Measurements from ENCODE around the gene KCNQ1OT1.

KCNQ1OT1 gene

DNA sequence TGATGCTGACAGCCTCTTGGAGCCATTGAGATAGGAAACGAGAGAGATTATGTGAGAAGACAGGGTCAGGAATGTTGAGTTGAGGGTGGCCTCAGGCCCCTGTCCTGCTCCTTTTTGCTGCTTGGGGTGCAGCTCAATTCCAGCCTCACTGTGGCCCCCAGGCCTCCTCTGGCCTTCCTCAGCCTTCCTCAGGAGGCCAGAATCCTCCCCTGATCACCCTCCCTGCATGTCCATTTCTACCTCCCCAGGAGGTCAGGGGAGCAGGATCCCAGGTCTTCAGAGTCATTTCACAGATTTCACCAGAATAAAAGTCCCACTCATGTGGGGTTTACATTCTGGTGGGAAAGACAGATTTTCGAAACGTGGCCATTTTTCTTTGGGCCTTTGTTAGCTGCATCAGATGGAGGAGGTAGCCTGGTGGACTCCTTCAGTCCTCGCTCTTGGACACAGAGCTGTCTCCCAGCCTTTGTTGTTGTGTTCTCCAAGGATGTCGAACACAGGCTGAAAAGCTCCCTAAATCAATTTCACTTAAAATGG is 2.2 kb upstream of the KCNQ1OT1 start:
- DNase-seq (ENCODE audit: low spot score), result no peak

DNA sequence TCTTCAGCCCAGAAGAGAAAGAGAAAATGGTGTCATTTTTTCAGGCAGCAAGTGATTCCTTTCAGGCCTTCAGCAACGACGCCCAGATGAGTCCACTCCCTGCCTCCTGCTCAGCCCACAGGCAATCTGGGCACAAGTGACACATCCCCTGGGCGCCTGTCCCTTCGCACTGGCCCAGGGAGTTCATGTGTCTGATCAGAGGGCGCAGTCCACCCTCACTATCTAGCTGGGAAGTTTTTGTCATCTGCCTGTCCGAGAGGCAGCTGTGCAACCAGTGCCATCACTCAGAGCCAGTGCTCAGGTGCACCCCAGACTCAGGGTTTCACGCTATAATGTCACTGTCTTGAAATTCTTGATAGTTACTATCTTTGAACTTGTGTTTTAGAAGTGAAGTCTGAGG is 1.4 kb upstream of the KCNQ1OT1 start:
- DNase-seq (ENCODE audit: low spot score), result peak; percentile 30

DNA sequence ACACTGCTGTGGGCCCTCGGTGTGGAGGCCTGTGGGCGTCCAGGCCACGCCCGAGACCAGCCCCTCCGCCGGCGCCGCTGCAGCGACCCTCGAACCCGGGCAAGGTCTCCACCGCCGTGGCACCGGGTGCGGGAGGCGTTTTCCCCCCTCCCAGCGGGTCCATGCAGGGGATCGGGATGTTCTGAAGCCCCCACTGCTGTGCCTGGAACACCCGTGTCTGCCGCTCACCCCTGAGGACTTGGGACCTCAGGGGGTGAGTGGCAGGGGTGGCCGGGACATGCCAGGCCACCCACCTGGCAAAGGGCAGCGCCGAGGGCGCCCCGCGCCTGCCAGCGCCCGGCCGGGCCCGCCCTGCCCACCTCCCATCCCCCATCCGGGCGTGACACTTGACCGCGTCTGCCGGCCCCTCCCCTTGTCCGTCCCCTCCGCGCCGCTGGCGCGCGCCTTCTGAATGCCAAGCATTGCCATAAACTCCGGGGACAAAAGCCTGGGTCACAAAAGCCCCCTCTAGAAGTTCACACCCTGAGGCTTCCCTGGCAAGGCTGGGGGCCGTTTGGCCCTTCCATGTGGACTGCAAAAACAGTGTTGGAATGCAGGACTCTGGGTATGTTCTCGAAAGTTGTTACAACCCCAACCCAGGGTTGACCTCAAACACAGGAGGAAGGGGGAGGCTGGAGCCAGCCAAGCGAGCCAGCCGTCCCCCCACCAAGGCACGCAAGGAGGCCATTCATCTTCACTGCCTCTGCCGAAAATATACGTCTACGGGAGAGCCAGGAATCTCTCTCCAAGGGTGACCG is 819 bp upstream of the KCNQ1OT1 start:
- DNase-seq (ENCODE audit: low spot score), result peak; percentile 82

DNA sequence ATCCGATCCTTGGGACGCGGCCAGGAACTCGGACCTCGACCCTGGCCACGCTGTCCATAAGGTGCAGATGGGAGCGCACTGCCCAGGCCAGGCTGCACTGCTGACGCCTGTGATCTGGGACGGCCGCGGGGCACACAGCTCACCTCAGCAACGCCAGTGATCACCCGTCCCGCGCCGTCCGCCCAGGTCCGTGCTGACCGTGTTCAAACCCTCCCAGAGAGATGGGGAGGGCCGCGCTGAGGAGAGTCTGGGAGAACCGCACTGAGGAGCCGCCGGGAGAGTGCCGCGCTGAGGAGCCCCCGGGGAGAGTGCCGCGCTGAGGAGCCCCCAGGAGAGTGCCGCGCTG is 636 bp downstream of the KCNQ1OT1 start:
- no peak for DNase-seq (ENCODE audit: low spot score)

DNA sequence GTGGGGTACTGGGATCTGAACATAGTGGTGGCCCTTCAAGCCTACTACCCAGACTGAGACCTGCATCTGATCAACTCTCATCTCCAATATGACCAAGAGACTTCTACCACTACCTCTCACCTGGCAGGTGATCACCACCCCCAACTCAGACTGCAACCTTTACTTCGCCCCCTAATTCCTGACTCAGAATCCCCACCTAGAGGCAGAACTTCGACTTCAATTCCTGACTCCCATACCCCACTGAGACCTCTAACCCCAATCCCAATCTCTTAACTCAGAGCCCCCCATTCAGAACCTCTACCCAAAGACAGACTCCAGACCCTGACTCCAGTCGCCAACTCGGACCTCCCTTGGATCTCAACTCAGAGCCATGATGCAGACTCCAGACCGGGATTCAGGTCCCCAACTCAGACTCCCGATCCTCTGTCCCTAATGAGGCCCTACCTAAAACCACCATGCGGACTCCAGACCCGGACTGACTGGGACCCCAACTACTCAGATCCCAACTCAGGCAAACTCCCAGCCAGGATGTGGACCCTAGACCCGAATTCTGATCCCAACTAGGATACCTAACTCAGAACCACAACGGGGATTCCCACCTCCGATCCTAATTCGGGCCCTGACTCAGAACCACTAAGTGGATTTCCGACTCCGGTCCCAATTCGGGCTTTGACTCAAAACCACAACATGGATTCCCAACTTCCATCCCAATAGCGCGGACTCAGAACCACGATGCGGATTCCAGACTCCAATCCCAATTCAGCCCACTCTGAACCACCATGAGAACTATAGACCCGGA is 1.2 kb downstream of the KCNQ1OT1 start:
- DNase-seq (ENCODE audit: low spot score), result no peak

DNA sequence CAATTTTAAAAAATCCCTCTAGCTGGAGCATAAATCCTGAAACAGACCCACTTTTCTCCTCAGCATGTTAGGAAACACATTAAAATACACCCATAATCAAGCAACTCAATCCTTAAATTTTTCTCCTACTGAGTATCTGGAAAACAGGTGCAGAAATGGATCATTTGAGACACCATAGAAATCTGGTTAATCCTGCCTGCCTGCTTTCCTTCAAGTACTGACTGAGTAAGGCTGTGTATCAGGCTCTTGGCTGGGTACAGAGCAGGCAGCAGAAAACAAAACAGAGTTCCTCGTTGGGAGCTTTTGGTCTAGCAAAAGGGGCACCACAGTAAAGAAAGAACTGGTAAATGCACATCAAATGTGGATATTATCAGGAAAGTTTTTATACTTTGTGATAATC is 1.9 kb downstream of the KCNQ1OT1 start:
- no peak for DNase-seq (ENCODE audit: low spot score)

DNA sequence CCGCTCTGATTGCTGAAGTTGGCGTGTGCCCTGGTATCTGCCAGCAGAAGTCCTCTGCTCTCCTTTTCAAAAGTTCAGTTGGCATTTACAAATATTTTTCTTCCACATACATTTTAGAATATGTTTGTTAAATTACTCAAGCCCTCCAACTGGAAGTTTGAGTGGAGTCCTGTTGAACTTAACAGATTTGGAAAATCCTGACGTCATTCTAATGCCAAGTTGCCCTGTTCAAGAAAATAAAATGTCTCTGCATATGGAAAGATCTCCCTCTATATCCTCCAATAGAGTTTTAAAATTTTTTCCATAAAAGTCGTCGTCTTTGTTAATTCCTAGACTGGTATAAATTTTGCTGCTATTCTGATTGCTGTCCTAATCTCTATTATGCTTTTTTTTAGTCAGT is 3.3 kb downstream of the KCNQ1OT1 start:
- no peak for DNase-seq (ENCODE audit: low spot score)

DNA sequence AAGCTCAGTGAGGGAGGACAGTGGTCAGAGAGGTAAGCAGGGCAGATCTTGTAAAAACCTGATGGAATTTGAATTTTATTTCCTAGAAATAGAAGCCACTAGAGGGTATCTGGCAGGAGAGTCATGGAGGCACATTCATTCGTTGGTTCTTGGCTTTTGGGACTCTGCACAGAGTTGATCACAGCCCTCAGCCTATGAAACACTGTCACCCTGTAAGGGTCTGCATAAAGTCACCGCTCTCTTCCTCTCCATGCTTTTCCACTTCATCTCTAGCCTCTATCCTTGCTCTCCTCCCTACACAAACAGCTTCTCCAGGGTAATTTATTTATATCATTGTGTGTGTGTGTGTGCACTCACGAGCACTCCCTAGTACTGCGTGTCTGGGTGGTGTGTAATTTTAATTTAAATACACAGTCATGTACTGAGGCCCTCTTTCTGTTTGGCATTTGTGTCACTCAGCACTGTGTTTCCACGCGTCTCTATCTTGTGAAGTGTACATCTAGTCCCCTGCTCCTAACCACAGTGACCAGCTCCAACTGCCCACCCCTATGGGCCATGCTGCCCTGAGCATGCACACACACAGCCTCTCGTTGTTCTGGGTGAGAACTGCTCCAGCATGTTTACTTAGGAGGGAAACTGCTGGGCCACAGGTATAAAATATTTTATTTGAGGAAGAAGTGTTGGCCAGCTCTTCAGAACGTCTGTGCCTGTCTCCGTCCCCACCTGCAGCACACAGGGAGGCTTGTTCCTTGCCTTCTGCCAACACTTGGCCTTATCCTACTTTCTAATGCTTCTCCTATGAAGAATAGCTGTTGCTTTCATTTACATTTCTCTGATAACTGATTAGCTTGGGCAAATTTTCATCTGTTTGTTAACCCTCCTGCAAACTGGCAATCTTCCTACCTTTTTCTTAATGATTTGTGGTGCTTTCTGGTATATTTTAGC is 4.5 kb downstream of the KCNQ1OT1 start:
- DNase-seq (ENCODE audit: low spot score), result no peak

DNA sequence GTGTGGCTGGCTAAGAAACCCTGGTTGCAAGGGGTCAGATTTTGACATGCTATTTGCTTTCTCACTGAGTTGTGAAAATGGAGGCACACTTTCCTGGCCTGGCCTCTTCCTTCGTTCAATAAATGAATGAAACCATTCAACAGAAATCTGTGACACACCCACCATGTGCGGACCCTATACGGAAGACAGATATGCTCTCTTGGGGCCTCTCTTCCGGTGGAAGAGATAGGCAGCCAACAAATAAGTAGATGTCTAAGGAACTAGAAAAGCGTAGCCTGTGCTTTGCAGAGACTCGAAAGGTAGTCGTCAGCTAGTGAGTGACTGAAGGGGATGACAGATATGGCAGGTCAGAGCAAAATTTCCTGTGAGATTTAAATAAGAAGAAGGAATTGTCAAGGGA is 5.3 kb downstream of the KCNQ1OT1 start:
- no peak for DNase-seq (ENCODE audit: low spot score)

DNA sequence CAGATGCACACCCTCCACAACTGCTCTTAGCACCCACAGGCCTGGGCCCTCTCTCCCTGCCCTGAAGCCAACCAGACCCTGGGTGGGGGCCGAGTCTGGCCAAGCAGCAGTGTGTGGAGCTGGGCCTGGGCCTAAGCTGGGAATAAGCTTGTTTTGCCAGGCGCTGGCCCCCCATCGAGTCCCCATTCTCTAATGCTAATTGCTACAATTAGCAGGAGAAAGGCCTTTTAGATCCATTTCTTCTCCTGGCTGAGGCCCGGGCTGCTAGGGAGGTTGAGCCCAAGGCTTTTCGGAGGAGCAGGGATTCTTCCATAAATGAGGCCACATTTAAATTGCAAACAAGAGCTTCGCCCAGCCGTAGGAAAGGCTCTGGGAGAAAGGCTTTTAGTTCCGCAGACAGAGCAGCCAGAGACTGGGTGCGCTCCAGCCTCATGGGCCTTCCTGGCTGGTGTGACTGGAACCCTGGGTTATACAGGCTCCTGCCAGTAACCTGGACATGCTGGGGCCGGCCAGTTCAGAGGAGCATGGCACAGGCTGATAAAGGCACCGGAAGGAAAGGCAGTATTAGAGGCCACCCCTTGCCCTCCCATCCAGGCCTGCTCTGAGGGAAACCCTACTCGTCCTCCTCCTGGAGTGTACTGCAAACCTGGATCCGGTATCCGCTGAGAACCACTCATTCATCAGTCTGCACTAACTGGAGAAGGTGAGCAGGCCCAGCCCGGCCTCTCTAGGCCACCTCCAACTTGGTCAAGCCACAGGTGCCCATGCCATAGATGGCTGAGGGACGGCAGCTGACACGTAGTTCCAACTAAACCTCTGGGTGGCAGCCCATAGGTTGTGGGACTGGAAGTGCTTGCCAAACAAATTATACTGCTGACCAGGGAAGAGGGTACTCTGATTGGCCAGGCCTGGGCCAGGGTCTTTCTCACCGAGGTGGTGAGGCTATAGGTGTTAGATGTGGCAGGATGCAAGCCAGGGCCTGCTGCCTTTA is 6.2 kb downstream of the KCNQ1OT1 start:
- DNase-seq (ENCODE audit: low spot score), result no peak

DNA sequence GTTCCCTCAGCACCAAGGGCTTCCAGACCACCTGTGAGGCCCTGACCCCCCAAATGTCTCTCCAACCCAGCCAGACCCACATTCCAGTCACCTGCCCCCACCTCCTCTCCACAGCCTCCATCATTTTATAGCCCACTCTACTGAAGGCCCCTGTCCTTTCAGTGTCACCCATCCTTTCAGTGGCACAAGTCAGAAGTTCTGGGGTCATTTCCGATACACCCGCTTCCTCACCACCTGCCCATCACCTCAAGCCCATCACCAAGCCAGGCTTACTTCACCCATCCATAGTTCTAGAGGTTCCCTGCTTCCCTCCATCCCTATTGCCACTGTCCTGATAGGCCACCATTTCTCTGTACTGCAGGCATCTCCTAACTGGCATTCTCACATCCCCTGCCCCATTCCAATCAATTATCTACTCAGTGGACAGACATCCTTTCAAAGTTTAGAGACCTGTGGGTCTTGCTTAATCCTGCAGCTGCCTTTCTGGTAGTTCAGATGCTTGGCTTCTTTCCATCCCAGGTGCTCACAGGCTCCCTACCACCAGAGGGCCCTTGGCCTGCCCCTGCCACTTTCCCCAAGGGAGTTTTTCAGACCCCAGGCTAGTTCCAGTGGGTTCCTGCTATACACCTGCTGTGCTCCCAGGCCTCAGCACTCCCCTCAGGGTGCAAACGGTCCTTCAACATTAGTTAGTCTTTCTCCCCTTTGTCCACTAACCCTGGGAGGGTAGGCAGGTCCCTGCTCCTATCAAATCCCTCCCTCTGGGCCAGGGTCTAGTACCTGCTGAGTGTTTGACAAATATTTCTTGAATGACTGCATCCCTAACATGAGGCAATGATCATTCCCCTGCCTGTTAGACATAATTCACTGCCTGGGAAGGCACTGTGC is 7.6 kb downstream of the KCNQ1OT1 start:
- peak; percentile 45 for DNase-seq (ENCODE audit: low spot score)

DNA sequence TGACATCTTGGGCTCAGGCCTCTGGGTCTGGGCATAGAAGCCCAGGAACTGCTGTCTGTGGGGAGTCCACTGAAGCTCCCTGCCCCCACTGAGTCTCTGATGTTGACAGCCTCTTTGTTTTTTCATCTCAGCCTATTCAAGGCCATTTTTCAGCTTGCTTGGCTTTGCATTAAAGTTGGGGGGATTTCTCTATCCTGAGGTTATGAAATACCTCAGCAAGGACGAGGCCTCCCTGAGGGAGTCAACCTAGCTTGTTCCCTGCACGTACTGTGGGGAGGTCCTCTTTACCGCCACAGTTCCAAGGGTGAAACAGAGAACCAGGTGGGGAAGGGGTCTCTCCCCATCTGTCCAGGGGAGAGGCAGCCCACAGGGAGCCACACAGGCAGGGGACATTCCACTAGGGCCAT is 8.4 kb downstream of the KCNQ1OT1 start:
- DNase-seq (ENCODE audit: low spot score), result no peak

DNA sequence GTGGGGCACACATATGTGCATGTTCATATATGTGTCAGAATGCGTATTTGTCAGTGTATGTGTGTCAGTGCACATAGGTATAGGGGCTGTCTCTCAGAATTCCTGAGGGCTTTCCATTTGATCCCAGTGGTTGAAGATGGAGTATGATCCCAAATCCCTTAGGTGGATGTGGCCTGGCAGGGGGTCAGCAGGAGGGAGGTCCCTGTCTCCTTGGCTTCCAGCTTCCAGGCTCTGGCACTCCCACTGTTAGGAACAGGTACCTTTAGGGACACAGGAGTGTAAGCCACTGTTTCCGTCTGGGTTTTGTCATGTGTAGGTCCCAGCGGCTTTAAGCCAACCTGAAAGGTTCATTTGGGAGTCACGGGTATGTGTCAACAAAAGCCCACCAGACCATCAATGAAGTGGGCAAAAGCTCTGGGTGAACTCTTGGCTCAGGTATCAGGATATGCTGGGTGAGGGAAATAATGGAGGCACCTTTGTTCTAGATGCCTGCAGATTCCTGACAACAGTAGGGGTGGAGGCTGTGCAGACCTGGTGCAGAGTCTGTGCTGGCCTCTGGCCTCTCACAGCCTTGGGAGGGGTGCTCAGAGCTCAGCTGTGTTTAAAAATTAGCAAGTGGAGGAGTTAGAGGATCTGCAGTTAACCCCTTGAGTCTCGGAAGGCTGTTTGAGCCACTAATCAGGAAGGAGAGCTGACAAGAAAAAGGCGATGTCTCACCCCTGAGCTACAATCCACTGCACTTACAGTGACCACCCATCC is 9.0 kb downstream of the KCNQ1OT1 start:
- DNase-seq (ENCODE audit: low spot score), result no peak

DNA sequence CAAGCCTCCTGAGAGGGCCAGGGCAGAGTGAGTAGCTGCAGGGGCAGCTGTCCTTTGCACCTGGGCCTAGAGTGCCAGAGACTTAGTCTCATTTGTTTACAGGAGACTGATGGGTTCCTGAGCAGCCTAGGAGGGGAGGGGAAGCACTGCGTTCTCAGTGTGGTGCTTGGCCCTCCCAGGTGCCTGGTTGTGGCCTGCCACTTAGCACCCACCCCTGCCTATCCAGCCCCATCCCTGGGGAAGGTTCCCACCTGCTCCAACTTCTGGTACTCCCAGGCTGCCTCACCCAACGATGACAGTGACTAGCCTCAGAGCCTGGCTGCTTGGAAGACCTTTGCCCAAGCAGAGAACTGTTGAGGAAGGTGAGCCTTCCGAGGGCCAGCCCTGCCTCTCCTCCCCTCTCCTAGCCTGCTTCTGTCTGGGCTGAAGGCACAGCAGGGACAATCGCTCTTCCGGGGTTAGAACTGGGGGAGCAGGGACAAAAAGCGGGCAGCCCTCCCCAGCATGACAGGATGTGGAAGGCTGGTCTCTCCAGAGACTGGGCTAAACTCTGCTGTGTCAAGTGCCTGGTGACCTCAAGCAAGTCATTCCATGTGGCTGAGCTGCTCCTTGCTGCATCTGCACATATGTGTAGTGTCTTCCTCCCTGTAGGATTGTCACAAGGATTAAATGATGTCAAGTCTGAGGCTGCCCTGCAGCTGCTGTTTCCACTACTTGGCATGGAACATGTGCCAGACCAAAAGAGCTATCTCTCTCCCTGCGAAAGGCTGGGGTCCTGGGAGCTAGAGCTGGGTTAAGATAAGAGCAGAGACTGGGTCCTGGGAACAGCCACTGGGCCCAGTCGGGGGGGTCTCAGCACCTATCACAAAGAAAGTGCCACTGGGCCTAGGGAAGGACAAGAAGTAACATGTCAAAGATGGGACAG is 9.9 kb downstream of the KCNQ1OT1 start:
- DNase-seq (ENCODE audit: low spot score), result no peak

DNA sequence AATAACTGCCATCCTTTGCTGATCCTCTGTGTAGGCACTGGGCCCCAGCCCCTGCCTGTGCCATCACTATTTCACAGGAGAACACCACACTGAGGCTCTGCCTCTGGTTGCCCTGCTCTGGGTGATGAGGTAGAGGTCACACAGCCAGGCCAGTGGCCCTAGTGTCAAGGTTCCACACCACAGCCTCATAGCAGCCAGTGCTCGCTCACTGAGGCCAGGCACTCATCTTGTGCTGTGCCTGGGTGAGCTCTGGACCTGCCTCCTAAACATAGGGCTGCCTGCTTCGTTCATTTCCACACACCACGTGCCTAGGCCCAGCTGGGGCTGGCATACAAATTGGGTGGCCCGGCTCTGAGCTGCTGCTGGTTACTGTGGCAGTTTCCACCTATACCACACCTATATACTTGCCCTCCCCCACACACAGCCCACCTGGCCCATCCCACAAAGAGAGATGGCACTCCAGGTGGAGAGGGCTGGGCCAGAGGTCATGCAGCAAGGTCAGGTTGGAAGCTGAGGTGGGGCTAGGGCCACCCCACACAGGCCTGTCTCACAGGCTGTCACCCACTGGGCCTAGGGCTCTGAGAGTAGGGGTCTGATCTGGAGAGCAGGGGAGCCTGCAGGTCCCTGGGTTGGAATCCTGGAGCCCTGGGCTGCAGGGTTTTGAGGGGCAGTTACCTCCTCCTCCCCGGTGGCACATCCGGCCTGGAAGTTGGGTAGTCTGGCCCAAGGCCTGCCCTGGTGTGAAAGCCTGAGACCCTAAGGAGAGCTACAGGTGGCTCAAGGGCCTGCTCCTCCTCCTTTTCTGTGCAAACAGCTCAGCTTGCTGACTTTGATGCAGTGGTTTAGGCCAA is 11.2 kb downstream of the KCNQ1OT1 start:
- no peak for DNase-seq (ENCODE audit: low spot score)

DNA sequence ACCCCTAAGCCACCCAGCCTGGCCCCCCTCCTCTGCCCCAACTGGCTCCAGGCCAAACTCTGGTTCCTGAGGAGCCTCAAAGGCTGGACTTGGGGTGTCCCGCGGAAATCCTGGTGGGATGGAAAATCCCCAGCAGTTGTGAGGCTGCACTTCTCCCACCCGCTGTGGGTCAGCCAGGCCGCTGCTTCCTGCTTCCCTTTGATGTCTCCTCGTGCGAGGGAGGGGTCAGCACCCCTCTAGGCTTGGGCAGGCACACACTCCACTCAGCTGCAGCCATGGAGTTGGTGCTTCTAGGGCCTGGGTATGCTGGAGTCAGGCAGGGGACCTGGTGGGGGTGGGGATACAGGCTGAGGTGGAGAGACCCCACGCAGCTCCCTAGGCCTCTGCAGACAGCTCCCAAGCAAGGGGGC is 12.0 kb downstream of the KCNQ1OT1 start:
- no peak for DNase-seq (ENCODE audit: low spot score)

DNA sequence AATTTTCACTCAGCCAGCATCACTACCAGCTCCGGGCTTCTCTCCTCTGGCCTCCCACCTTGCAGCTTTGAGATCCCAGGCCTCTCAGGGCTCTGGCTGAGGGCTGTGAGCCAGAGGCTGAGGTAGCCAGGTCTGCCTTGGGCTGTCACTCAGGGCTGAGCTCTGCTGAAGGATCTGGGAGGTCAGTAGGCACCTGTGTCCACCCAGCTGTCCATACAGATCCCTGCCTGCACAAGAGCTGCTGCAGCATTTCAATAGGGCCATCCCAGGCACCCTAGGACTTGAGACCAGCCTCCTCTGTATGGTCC is 12.6 kb downstream of the KCNQ1OT1 start:
- no peak for DNase-seq (ENCODE audit: low spot score)

Measured in HuH-7 (cell line).